Putamen (tissue), 1 donor: ENCODE data around the gene PNMA5.
"Not testable (repeated sequence)": the region's sequence is repeated elsewhere in the genome, so short reads cannot be mapped to it uniquely, and the experiment has no call there.

Source experiments
- DNase-seq: peaks from one replicate; pipeline ENCODE4 v3.0.0-alpha.2; 2016; ENCODE audit warnings: low spot score

PNMA5 gene

GRCh38 chrX:152993933-152994332 lies at the start of gene PNMA5:
PNMA5 (minus strand) TSS chrX:152994116; CDS start chrX:152991598, 2,518 bp downstream.
- DNase-seq = no peak

GRCh38 chrX:153032397-153033118 lies 38.6 kb upstream of the PNMA5 start:
- peak; percentile 32 for DNase-seq

- no peak for DNase-seq
Observed at GRCh38 chrX:153030801-153031200, 36.9 kb upstream of the PNMA5 start.

GRCh38 chrX:153029875-153030274 lies 36.0 kb upstream of the PNMA5 start:
- no peak for DNase-seq

DNA sequence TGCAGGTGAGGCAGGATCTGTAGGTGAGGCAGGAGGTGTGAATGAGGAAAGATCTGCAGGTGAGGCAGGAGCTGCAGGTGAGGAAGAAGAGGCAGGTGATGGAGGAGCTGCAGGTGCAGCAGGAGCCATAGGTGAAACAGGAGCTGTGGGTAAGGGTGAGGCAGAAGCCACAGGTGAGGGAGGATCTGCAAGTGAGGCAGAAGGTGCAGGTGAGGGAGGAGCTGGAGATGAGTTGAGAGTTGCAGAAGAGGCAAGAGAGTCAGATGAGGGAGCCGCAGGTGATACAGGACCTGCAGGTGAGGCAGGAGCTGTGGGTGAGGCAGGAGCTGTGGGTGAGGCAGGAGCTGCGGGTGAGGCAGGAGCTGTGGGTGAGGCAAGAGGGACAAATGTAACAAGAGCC lies 35.2 kb upstream of the PNMA5 start:
- no peak for DNase-seq

DNA sequence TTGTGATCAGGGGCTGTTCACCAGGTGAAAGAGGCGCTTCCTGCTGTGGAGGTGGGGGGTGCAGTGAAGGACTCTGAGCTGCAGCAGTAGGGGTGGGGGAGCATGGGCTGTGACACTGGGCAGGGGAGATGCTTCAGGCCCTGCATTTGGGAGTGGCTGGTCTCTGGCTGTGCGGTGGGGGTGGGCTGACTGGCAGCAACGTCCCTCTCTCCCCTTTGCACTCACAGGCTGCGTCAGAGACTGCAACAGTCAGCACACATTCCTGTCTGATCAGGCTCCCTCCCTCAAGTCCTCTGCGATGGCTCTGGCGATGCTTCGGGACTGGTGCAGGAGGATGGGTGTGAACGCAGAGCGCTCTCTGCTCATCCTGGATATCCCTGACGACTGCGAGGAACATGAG lies 34.6 kb upstream of the PNMA5 start:
- DNase-seq = not testable (repeated sequence)

DNA sequence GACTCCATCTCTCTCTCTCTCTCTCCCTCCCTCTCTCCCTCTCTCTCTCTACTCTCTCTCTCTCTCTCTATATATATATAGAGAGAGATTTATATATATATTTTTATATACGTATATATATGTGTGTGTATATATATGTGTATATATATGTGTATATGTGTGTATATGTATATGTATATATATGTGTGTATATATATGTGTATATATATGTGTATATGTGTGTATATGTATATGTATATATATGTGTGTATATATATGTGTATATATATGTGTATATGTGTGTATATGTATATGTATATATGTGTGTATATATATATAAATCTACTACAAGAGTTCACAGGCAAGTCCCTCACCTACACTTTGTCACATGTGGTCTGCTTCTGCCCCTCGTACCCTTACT lies 32.6 kb upstream of the PNMA5 start:
- DNase-seq = not testable (repeated sequence)

GRCh38 chrX:153019166-153019565 lies 25.2 kb upstream of the PNMA5 start:
- no peak for DNase-seq

- not testable (repeated sequence) for DNase-seq
Observed at GRCh38 chrX:153017174-153017573, 23.3 kb upstream of the PNMA5 start.

DNA sequence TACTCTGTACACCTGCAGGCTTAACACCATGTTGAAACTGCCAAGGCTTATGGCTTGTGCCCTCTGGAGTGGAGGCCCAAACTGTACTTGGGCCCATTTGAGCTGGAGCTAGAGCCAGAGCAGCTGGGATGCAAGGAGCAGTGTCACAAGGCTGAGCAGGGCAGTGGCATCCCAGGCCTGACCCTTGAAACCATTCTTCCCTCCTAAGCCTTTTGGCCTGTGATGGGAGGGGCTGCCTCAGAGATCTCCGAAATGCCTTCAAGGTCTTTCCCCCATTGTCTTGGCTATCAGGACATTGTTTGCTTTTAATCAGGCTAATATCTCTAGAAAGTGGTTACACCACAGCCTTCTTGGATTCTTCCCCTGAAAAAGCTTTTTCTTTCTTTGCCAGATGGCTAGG lies 10.9 kb upstream of the PNMA5 start:
- no peak for DNase-seq

DNA sequence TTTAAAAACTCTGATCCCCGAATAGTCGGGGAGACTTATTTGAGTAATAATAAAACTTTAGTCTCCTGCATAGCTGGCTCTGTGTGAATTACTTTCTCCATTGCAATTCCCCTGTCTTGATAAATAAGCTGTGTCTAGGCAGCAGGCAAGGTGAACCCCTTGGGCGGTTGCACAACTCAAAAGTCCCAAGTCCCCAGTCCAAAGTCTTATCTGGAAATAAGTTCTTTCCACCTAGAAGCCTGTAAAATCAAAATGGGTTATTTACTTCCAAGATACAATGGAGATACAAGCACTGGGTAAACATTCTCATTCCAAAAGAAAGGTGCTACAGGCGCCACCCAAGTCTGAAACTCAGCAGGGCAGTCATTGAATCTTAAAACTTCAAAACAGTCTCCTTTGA lies 10.1 kb upstream of the PNMA5 start:
- no peak for DNase-seq

DNA sequence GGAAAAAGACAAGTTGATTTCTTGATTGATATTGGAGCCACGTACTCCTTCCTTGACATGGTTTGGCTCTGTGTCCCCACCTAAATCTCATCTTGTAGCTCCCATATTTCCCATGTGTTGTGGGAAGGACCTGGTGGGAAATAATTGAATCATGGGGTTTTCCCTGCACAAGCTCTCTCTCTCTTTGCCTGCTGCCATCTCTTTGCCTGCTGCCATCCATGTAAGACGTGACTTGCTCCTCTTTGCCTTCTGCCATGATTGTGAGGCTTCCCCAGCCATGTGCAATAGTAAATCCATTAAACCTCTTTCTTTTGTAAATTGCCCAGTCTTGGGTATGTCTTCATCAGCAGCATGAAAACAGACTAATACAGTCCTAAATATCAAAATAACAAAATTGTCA lies 8.3 kb upstream of the PNMA5 start:
- DNase-seq = not testable (repeated sequence)

GRCh38 chrX:152997337-152997736 lies 3.4 kb upstream of the PNMA5 start:
- no peak for DNase-seq

DNA sequence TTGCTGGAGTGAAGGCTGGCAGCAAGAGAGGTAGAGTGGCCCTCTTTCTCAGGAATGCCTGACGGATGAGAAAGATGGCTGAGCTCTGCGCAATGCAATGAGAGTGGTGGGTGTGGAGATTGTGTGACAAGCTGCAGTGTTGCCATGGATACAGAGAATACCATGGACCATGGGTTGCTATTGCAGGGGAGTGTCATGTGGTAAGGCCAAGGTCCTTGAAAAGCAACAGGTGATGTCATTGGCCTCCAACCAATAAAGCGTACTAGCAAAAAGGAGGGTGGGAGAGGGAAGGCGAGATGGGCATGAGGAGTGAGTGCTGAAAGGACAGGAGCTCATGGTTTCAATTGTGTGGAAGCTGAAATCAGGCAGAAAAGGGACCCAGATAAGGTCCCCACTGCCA lies 1.8 kb downstream of the PNMA5 start:
- no peak for DNase-seq

GRCh38 chrX:152991123-152991522 lies 2.8 kb downstream of the PNMA5 start:
- no peak for DNase-seq

DNA sequence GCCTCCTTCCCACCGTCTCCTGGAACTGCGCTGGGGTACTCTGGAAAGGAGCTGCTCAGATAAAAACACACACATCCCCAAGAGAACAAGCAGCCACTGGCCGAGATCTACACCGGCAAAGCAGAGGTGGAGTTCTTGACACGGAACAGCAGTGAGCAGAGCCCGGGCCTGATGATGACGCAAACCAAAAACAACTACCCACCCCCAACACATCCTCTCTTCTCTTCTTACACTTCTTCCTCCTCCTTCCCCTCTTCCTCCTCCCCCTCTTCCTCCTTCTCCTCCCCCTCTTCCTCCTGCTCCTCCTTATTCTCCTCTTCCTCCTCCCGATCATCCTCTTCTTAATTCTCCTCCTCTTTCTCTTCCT lies 4.6 kb downstream of the PNMA5 start:
- no peak for DNase-seq

GRCh38 chrX:152988536-152989291 lies 5.2 kb downstream of the PNMA5 start:
- DNase-seq = no peak

DNA sequence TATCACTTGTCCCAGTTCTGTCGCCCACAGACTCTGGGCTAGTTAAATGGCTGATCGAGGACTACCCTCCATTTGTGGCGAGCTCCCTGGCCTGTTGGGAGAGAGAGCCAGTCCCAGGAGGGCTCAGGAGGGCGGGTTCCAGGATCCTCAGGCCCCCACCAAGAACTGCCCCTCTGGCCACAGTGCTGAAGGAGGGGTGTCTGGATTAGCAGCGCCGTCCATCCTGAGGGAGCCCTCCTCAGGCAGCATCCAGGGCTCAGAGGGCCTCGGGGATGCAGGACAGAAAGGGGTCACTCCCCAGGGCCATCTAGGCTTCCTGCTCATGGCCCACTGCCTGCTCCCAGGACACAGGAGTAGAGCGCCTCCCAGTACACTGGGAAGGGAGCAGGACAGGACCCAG lies 6.1 kb downstream of the PNMA5 start:
- no peak for DNase-seq

DNA sequence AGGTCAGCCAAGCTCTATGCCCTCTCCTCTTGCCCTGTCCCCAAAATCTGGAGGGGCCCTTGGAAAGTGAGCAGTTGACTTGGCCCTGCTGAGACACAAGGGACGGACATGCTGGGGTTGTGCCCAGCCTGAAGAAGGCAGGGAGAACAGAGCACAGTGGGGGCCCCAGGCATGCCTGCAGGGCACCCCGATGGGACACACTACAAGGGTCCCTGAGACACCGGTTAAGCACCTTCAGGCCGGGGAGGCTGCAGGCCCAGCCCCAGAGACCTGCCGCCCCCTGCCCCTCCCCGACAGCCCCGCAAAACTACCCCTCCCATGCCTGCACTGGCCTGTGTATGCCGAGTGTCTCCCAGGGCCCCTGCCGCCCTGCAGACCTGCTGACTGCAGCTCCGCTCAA lies 6.8 kb downstream of the PNMA5 start:
- DNase-seq = not testable (repeated sequence)

DNA sequence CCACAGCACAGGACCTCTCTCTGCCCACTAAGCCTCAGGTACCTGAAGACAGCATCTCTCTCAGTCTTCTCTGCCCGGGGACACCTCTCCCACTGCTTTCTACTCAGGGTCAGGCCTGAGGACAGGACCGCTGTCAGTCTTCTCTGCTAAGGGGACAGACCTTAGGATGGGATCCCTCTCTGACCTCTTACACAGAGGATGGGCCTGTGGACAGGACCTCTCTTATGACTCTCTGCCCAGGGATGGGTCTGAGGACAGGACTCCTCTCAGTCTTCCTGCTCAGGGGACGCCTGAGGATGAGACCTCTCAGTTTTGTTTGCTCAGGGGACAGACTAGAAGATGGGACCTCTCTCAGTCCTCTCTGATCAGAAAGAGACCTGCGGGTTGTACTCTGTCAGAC lies 8.5 kb downstream of the PNMA5 start:
- DNase-seq = not testable (repeated sequence)

DNA sequence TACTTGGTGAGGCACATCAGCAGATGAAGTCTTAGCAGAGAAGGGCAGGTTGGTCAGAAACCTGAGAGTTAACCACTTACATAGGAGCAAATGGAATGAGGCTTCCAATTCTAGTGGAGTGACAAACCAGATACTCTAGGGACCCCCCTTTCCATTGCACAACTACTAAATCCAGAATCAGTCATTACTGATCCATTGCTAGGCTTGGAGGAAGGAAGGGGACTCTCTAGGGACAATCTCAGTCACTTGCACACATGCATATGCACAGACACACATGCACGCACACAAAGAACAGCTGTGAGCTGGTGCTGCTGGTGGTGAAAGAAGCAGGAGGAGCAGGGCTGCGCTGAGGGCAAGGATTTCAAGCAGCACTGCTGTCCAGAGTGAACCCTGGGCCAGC lies 25.7 kb downstream of the PNMA5 start:
- no peak for DNase-seq

GRCh38 chrX:152960115-152960514 lies 33.8 kb downstream of the PNMA5 start:
- DNase-seq = no peak

GRCh38 chrX:152959626-152960025 lies 34.3 kb downstream of the PNMA5 start:
- DNase-seq = no peak
